Mucosa of rectum (tissue), 2 donors: ENCODE data around the gene TMEM59L.
A peak's percentile ranks its signal among the peaks of the same experiment; 100 is the strongest.

Experiments
- H3K27ac ChIP-seq, 2 donors: one replicate each; pipeline ENCODE4 v1.7.0; 2013; ENCODE audit warnings: inconsistent platforms in 2 of 2, low read depth in 2 of 2, low read length in 2 of 2
- H3K27me3 ChIP-seq, 2 donors: one replicate each; pipeline ENCODE4 v1.7.0; 2013; ENCODE audit warnings: low read length in 2 of 2; ENCODE audit not compliant: control insufficient read depth in 2 of 2, insufficient read depth in 2 of 2
- H3K36me3 ChIP-seq, 2 donors: one replicate each; pipeline ENCODE4 v1.7.0; 2013; ENCODE audit warnings: low read length in 2 of 2; ENCODE audit not compliant: control insufficient read depth in 2 of 2, insufficient read depth in 2 of 2
- H3K4me1 ChIP-seq, 2 donors: one replicate each; pipeline ENCODE4 v1.7.0; 2013; ENCODE audit warnings: low read length in 2 of 2, mild to moderate bottlenecking in 1 of 2; ENCODE audit not compliant: control insufficient read depth in 2 of 2, insufficient read depth in 2 of 2
- H3K4me3 ChIP-seq, 2 donors: one replicate each; pipeline ENCODE4 v1.7.0; 2013; ENCODE audit warnings: low read length in 2 of 2
- H3K9ac ChIP-seq, 2 donors: one replicate each; pipeline ENCODE4 v1.7.0; 2013; ENCODE audit warnings: low read length in 2 of 2, low read depth in 1 of 2, mild to moderate bottlenecking in 1 of 2
- H3K9me3 ChIP-seq, 2 donors: one replicate each; pipeline ENCODE4 v1.7.0; 2013; ENCODE audit warnings: low read length in 2 of 2; ENCODE audit not compliant: control insufficient read depth in 2 of 2
- donor health status: healthy.
- donor health status: Normal muscosa, but diverticular disease.

The TMEM59L gene

DNA sequence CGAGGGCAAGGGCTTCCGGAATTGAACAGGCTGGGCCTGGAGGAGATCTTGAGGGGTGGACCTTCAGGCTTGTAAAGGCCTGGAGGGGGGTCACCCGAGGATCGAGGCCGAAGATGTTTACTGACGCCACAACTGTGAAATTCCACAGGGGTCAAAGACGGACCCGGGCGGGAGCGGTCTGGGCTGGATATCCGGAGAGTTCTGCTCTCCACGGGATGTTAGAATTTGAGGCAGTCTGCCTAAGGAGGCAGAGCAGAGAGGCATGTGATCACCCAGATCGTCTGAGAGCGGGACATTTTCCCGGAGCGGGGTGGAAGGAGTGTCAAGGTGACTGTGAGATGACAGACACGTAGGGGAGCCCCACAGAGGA lies 37.3 kb downstream of the TMEM59L start:
- Histone ChIP-seq H3K27me3 (no peaks in the 10 kb centered on the region), H3K27ac (peak overlapping the region; percentile 71), H3K9ac (peak overlapping the region in 1 of 2 donors; percentile 17), H3K4me3 (peak overlapping the region in 1 of 2 donors; percentile 9), H3K36me3 (no peaks in the 10 kb centered on the region), H3K4me1 (peaks cover 12 to 13% of the 10 kb centered on the region in 2 donors), H3K9me3 (no peaks in the 10 kb centered on the region)

DNA sequence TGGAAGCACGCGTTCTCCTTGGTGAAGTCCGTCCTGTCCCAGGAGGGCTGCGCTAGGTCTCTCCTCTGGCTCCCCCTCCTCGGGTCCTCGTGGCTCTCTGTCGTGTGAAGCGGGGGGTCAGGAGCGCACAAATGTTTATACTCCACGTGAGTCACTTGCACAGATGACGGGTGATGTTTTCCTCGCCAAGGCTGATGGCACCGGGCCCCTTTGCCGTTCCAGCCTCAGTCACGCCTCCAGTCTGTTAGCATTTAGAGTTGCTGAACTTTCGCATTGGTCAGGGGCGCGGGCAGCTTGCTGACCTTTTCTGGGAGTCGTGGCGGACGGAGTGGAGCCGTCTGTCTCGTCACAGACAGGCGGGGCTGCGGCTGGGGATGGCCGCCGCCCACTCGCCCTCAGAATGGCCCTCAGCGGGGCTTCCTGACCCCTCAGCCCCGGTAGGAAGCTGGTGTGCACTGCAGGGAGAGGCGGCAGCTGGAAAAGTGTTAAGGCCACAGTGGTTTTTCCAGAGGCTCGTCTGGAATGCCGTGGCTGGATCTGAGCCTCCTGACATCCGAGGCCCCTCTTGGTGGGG lies 37.9 kb downstream of the TMEM59L start:
- Histone ChIP-seq H3K27me3 (no peaks in the 10 kb centered on the region), H3K9ac (peak overlapping the region in 1 of 2 donors; percentile 14), H3K4me1 (peaks cover 12 to 13% of the 10 kb centered on the region in 2 donors), H3K9me3 (no peaks in the 10 kb centered on the region), H3K36me3 (no peaks in the 10 kb centered on the region), H3K4me3 (peak overlapping the region in 1 of 2 donors; percentile 9), H3K27ac (peak overlapping the region; percentile 71)

DNA sequence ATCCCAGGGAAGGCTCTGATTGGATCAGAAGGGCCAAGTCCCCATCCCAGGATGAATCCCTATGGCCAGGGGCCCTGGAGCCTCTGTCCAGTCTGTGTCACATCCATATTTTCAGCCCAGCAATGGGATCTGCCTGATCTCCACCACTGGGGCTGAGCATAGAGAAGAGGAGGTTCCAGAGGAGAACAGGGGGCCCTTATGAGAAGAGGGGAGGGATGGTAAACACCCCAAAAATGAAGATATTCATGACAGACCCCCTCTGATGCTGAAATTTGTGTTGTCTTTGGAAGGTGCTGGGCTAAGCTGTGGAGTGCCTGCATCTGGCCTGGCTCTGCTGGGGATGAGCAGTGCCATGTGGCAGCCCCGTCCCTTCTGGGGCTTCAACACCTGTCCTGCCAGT lies 38.6 kb downstream of the TMEM59L start:
- Histone ChIP-seq H3K27ac (peak overlapping the region in 1 of 2 donors; percentile 71), H3K36me3 (no peaks in the 10 kb centered on the region), H3K9me3 (no peaks in the 10 kb centered on the region), H3K27me3 (no peaks in the 10 kb centered on the region), H3K4me3 (no peak overlapping the region), H3K9ac (no peak overlapping the region), H3K4me1 (peaks cover 12 to 13% of the 10 kb centered on the region in 2 donors)

DNA sequence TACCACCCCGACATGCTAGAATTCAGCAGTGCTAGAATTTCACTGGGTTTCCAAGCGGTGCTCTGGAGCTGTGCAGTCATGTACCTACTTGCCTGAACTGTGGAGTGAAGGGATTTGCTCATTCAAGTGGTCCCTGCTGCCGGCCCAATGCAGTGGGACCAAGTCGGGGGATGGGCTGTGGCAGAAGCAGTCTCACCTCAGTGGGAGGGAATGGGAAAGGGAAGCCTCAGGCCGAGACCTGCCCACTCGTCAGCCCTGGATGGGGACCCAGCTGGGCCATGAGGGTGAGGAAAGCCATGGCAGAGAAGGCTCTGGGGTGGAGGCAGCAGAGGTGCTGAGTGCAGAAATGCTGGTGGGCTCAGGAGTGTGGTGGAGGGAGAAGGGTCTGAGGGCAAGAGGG lies 39.1 kb downstream of the TMEM59L start:
- Histone ChIP-seq H3K4me3 (no peak overlapping the region), H3K4me1 (peaks cover 12 to 13% of the 10 kb centered on the region in 2 donors), H3K9ac (no peak overlapping the region), H3K27me3 (no peaks in the 10 kb centered on the region), H3K36me3 (no peaks in the 10 kb centered on the region), H3K27ac (no peak overlapping the region), H3K9me3 (no peaks in the 10 kb centered on the region)

DNA sequence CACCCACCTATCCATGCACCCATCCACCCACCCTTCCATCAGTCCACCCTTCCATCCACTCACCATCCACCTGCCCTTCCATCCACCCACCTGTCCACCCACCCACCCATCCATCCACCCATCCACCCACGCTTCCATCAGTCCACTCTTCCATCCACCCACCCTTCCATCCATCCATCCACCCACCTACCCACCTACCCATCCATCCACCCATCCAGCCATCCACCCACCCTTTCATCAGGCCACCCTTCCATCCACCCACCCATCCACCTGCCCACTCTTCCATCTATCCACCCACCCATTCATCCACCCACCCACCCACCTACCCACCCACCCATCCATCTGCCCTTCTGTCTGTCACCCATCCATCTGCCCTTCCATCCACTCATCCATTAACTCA lies 41.2 kb downstream of the TMEM59L start:
- H3K4me1 ChIP-seq = peaks cover 7 to 10% of the 10 kb centered on the region in 2 donors
- H3K9ac ChIP-seq = no peak overlapping the region
- no peaks in the 10 kb centered on the region for H3K36me3 ChIP-seq
- H3K9me3 ChIP-seq = no peaks in the 10 kb centered on the region
- H3K27me3 ChIP-seq = no peaks in the 10 kb centered on the region
- H3K27ac ChIP-seq = no peak overlapping the region
- no peak overlapping the region for H3K4me3 ChIP-seq

DNA sequence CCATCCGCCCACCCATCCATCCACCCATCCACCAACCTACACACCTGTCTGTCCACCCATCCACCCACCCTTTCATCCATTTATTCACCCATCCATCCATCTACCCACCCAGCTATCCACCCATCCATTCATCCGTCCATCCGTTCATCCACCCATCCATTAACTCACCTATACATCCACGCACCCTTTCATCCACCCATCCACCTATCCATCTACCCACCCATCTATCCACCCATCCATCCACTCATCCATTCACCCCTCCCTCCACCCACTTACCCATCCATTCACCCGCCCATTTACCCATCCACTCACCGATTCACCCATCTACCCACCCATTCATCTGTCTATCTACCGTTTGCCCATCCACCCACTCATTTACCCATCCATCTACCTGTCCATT lies 41.8 kb downstream of the TMEM59L start:
- Histone ChIP-seq H3K27ac (no peak overlapping the region), H3K9me3 (no peaks in the 10 kb centered on the region), H3K36me3 (no peaks in the 10 kb centered on the region), H3K4me3 (no peak overlapping the region), H3K9ac (no peak overlapping the region), H3K4me1 (peaks cover 2 to 4% of the 10 kb centered on the region in 2 donors), H3K27me3 (no peaks in the 10 kb centered on the region)

DNA sequence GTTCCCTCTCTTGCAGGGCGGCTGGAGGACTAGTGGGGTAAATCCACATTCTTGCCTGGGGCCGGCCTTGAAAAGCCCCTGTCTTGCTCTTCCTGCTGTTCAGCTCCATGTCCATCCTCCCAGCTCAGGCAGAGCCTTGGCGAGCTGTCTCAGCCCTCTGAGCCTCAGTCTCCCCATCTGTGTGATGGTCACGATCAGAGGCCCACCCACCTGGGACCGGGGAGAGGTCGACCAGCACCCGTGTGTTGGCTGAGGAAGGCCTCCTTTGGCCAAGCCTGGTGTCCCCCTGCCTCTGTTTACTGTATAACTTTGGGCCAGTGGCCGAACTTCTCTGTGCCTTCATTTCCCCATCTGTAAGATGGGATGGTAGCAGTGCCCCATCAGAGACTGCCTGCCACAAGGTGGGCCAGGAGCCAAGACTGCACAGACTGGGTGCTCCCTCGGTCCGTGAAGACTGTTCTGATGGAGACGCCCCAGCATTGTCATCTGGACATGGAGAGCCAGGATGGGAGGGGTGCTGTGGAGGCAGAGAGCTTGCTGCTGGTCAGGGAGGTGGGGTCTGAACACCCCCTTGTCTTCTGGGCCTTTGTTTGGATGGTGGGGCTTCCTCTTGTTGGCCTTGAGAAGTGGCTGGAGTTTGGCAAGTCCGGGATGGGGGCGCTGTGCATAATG lies 42.6 kb downstream of the TMEM59L start:
- Histone ChIP-seq H3K27me3 (no peaks in the 10 kb centered on the region), H3K4me3 (no peak overlapping the region), H3K9me3 (no peaks in the 10 kb centered on the region), H3K9ac (no peak overlapping the region), H3K27ac (no peak overlapping the region), H3K4me1 (peaks cover 0 to 5% of the 10 kb centered on the region in 2 donors), H3K36me3 (no peaks in the 10 kb centered on the region)

DNA sequence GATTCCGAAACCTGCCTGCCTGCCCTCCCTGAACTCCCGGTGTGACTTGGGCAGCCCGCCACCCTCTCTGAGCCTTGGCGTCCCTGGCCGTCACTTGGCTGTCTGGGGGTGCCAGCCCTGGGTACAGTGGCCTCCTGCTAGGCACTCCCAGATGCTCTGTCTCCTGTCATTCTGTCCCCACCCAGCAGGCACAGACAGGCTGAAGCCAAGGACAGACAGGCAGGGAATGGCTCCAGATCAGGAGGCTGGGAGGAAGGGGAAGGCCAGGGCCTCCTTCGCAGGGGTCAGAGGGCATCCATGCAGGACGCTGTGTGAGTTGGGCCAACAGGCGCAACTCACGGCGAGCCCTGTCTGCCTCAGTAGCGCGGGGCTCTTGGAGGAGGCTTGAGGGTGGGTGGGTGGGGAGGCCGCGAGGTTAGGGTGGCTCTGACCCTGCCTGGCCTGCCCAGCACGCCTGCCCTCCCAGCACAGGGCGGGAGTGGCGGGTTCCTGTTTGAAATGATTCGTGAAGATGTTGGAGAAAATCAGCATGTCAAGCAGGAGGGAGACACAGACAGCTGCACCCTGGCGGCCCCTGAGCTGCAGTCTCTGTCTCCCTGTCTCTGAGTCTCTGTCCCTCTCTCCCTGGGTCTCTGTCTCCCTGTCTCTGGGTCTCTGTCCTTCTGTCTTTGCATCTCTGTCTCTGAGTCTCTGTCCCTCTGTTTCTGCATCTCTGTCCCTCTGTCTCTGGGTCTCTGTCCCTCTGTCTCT lies 43.8 kb downstream of the TMEM59L start:
- Histone ChIP-seq H3K9me3 (no peaks in the 10 kb centered on the region), H3K27ac (no peak overlapping the region), H3K36me3 (no peaks in the 10 kb centered on the region), H3K27me3 (no peaks in the 10 kb centered on the region), H3K4me1 (peaks cover 0 to 5% of the 10 kb centered on the region in 2 donors), H3K9ac (no peak overlapping the region), H3K4me3 (no peak overlapping the region)

DNA sequence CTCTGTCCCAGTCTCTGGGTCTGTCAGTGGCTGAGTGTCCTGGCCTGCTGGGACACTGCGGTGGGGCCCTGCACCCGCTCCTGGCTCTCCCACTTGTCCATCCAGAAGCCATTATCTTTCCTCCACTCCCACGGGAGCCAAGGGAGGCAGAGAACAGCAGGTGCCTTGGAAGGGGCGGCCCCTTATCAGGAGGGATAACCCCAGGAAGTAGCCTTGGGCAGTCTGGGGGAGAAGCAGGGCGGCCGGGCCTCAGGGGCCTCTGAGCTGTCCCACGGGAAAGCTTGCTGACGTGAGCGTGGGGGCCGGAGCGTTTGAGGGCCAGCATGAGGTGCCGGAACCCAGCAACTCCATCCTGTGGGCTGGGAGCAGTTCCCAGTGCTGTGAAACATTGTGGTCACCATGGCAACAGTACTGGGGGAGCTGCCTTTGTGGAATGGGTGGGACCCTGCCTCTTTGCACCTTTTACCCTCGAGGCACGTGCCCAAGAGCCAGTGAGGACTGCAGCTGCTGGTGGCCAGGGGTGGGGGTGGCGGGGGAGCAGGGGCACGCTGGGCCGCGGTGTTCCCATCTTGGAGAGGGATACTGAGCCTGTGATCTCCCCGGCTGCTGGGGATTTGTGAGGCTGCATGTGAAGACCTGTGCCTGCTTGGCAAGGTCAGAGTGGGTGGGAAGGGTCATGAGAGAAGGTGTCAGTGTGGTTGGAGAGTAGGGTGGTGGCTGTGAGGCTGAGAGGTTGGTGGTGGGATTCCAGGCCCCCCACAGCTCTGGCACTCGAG lies 45.1 kb downstream of the TMEM59L start:
- H3K27me3 ChIP-seq = no peaks in the 10 kb centered on the region
- H3K4me3 ChIP-seq = no peak overlapping the region
- peaks cover 0 to 5% of the 10 kb centered on the region in 2 donors for H3K4me1 ChIP-seq
- H3K9me3 ChIP-seq = no peaks in the 10 kb centered on the region
- H3K27ac ChIP-seq = no peak overlapping the region
- no peak overlapping the region for H3K9ac ChIP-seq
- no peaks in the 10 kb centered on the region for H3K36me3 ChIP-seq
